Esophagus muscularis mucosa (tissue), 4 donors: ENCODE data around the gene ASIC2.

Experiments
- CTCF ChIP-seq, 3 experiments: fragments of 200-600 bp in 2 of 3; fragments of 450-650 bp in 1 of 3; sonication (generic) in 2 of 3; IDR thresholded peaks; one replicate each; pipeline ENCODE4 v1.5.1; 2017 to 2019; ENCODE audit warnings: antibody characterized with exemption in 3 of 3, mild to moderate bottlenecking in 2 of 3, moderate library complexity in 1 of 3
- EP300 ChIP-seq: sonication (generic); formaldehyde crosslinking; IDR thresholded peaks from one replicate; pipeline ENCODE4 v1.6.1; 2017; ENCODE audit warnings: antibody characterized with exemption
- POLR2A ChIP-seq: fragments of 450-650 bp; IDR thresholded peaks from one replicate; pipeline ENCODE4 v1.6.1; 2017; ENCODE audit warnings: antibody characterized with exemption, moderate library complexity, mild to moderate bottlenecking, low read depth
- POLR2AphosphoS5 ChIP-seq, 2 donors: sonication (generic); formaldehyde crosslinking; IDR thresholded peaks; one replicate each; pipeline ENCODE4 v1.6.1; 2017; ENCODE audit warnings: antibody characterized with exemption in 2 of 2

GRCh38 chr17:33316746-33317145, 23.7 kb upstream of the ASIC2 start:
- TF ChIP-seq CTCF (IDR thresholded peaks at IDR 0.05): no peak
- no peak for TF ChIP-seq POLR2A
- no peak for TF ChIP-seq POLR2AphosphoS5 (IDR thresholded peaks at IDR 0.05)
- no peak for TF ChIP-seq EP300
